ENCODE results near the gene CCND1. TPM values are rescaled to one million over a fixed set of nuclear protein-coding genes. Genes with fewer than 3 reads are reported as not detected.

Gene CCND1
- total and polyA plus RNA-seq, 12 donors = 12.1 to 149 (median 80.7) TPM

DNA sequence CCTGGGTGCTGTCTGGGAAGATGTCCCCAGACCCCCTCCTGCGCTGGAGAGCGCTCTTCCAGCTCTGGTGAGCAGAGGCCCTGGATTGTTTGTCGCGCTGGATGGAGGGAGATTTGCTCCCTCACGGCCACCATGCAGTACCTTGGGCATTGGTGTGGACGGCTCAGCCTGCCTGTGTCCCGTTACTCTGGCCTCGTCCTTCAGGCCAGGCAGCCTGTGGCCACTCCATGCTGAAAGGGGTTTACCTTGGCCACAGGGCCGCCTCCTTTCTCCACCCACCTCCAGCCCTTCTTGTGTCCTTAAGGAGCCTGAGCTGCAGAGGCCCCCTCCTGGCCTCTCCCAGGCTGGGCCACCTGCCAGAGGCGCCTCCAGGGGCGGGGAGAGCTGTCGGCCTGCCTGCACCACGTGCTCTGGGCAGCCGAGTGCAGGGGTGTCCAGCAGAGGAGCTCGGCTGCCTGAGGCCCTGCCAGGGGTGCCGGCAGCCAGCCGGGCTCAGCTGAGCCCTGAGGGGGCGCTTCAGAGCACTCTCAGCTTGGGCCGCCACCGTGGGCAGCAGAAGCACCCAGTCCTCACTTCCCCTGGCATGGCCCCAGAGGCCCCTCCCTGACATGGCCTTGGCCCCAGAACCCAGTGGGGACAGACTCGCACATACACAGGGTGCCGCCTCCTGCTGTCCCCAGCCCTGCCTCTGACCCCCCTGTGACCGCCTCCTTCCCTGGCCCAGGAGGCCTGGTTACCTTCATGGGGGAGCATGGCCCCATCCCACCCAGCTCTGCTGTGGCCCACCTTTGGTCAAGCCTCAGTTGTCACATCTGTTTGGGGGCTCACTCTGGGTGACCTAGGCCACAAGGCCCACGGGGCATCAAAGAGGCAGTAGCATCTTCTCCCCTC, 3.4 kb downstream of the CCND1 start:
- H3K27me3 ChIP-seq = no peaks in the 10 kb centered on the region
- 23 to 43% (median 35%) methylated on average over 10 to 24 of the region's 24 CpGs for WGBS, 4 donors
- no peaks in the 10 kb centered on the region for H3K9me3 ChIP-seq (replicated peaks in 1 of 3)
- DNase-seq = peak; percentile 83 to 93 (median 90)
- peaks cover 24 to 36% of the 10 kb centered on the region in 2 donors for H3K4me1 ChIP-seq (replicated peaks in 1 of 2)
- peaks cover 0 to 27% of the 10 kb centered on the region in 2 donors for H3K36me3 ChIP-seq (replicated peaks in 1 of 2)
- H3K27ac ChIP-seq = peak overlapping the region in 2 of 5 donors; percentile 58 to 88
- peak; percentile 10 to 13 for TF ChIP-seq POLR2A (IDR thresholded peaks at IDR 0.05)
- TF ChIP-seq CTCF (IDR thresholded peaks at IDR 0.05) = peak; percentile 20 to 73 (median 44)
- H3K4me3 ChIP-seq = no peak overlapping the region
- intact Hi-C loops (cut with DNase I) = loop anchor here (2.0 to 5.0 kb wide), 4 partner anchors 347 to 722 kb away; partner anchors contain the start of gene MYEOV (in 1 of the 2)

DNA sequence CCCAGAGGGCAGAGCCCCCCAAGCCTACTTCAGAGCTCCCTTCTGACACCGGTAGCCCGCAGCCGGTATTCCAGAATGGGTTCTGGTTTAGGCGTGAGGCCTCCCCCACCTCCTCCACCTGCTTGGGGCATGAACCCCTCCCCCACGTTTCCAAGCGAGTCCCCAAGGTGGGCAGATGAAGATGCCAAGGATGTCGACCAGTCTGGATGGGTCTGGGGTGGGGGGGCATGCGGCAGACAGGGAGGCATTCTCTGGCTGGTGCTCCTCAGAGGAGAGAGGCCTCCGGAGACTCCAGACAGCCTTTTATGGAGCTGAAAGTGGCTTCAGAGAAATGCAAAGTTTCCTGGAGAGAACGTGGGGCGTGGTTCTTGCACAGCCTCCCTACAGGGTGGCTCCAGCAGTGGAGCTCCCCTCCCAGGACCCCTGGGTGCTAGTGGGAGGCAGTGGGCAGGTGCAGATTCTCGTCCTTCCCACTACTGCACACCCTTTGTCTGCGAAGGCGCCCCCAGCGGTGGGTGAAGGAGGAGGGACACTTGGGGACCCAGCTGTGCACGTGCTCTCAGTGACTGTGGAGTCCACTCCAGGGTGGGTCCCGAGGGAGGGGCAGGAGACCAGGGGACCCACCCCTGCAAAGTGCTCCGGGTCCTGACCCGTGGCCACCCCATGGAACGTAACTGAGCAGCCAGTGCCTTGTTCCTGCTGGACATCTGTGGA, 4.2 kb downstream of the CCND1 start:
- Histone ChIP-seq H3K9me3 (replicated peaks in 1 of 3) (no peaks in the 10 kb centered on the region), H3K27ac (peak overlapping the region in 1 of 5 donors; percentile 58), H3K36me3 (replicated peaks in 1 of 2) (peaks cover 0 to 34% of the 10 kb centered on the region in 2 donors), H3K4me3 (no peak overlapping the region), H3K27me3 (no peaks in the 10 kb centered on the region), H3K4me1 (replicated peaks in 1 of 2) (peaks cover 16 to 28% of the 10 kb centered on the region in 2 donors)
- WGBS, 4 donors = 80 to 89% (median 83%) methylated on average over 7 to 20 of the region's 20 CpGs
- TF ChIP-seq POLR2A (IDR thresholded peaks at IDR 0.05) (no peak), CTCF (IDR thresholded peaks at IDR 0.05) (no peak)
- intact Hi-C loops (cut with DNase I) = loop anchor here (2.0 to 5.0 kb wide), 4 partner anchors 348 to 723 kb away; partner anchors contain the start of gene MYEOV (in 1 of the 2)
- DNase-seq = peak in 1 of 7 donors; percentile 56

- WGBS, 4 donors = 84 to 91% (median 87%) methylated on average over 15 to 30 of the region's 30 CpGs
- Histone ChIP-seq H3K4me3 (no peak overlapping the region), H3K9me3 (replicated peaks in 1 of 3) (no peaks in the 10 kb centered on the region), H3K36me3 (replicated peaks in 1 of 2) (peaks cover 0 to 42% of the 10 kb centered on the region in 2 donors), H3K27me3 (no peaks in the 10 kb centered on the region), H3K27ac (no peak overlapping the region), H3K4me1 (replicated peaks in 1 of 2) (peaks cover 9 to 22% of the 10 kb centered on the region in 2 donors)
- intact Hi-C loops (cut with DNase I) = loop anchor here in 1 of 2 donors (2.0 kb wide), 1 partner anchor 543 kb away; no protein-coding TSS in a partner anchor
- peak in 1 of 7 donors; percentile 22 for DNase-seq
- TF ChIP-seq CTCF (IDR thresholded peaks at IDR 0.05) (no peak), POLR2A (IDR thresholded peaks at IDR 0.05) (no peak)
Measured at GRCh38 chr11:69645801-69646492, 5.0 kb downstream of the CCND1 start.
